Smooth muscle cell (in vitro differentiated cells): Measurements from ENCODE around the gene DNAJC27. TPM values are rescaled to one million over a fixed set of nuclear protein-coding genes. Genes with fewer than 3 reads are reported as not detected.

ENCODE experiments used
- DNase-seq: peaks from one replicate; lab custom pipeline; 2025; ENCODE audit not compliant: unreplicated experiment; lab: John Stamatoyannopoulos, UW
- H2AFZ ChIP-seq: fragments of 200-600 bp; sonication (generic); 2 replicates; pipeline ENCODE4 v1.6.0; 2016; ENCODE audit warnings: antibody characterized with exemption, low read depth, mild to moderate bottlenecking
- H3F3A ChIP-seq: fragments of 200-600 bp; sonication (generic); 2 replicates; pipeline ENCODE4 v1.6.0; 2017; ENCODE audit warnings: antibody characterized with exemption, low read depth
- H3K27ac ChIP-seq: fragments of 200-600 bp; sonication (generic); 2 replicates; pipeline ENCODE4 v1.5.1; 2016; ENCODE audit warnings: low read depth, mild to moderate bottlenecking
- H3K27me3 ChIP-seq: fragments of 200-600 bp; sonication (generic); 2 replicates; pipeline ENCODE4 v1.6.1; 2016; ENCODE audit warnings: low read depth, mild to moderate bottlenecking
- H3K36me3 ChIP-seq: fragments of 200-600 bp; sonication (generic); 2 replicates; pipeline ENCODE4 v1.5.1; 2016; ENCODE audit warnings: low read depth
- H3K4me1 ChIP-seq: fragments of 200-600 bp; sonication (generic); 2 replicates; pipeline ENCODE4 v1.5.1; 2016; ENCODE audit warnings: low read depth
- H3K4me2 ChIP-seq: fragments of 200-600 bp; sonication (generic); 2 replicates; pipeline ENCODE4 v1.6.0; 2016; ENCODE audit warnings: mild to moderate bottlenecking
- H3K4me3 ChIP-seq: fragments of 200-600 bp; sonication (generic); 2 replicates; pipeline ENCODE4 v1.5.1; 2016; ENCODE audit warnings: mild to moderate bottlenecking
- H3K79me2 ChIP-seq: fragments of 200-600 bp; sonication (generic); 2 replicates; pipeline ENCODE4 v1.6.0; 2016; ENCODE audit warnings: low read depth, mild to moderate bottlenecking
- H3K9ac ChIP-seq: fragments of 200-600 bp; sonication (generic); 2 replicates; pipeline ENCODE4 v1.6.0; 2016; ENCODE audit warnings: low read depth
- H3K9me3 ChIP-seq: fragments of 200-600 bp; sonication (generic); replicated peaks from 2 replicates; pipeline ENCODE4 v1.5.1; 2016; ENCODE audit warnings: low read depth
- H4K20me1 ChIP-seq: fragments of 200-600 bp; sonication (generic); 2 replicates; pipeline ENCODE4 v1.6.0; 2016; ENCODE audit warnings: low read depth
- CTCF ChIP-seq: fragments of 200-600 bp; sonication (generic); IDR thresholded peaks from 2 replicates; pipeline ENCODE4 v1.5.1; 2017; ENCODE audit warnings: borderline replicate concordance, mild to moderate bottlenecking, antibody characterized with exemption; ENCODE audit not compliant: insufficient read depth, poor library complexity, severe bottlenecking
- WGBS: methylation state at CpG from one replicate; pipeline ENCODE4 v1.1.7; 2016; ENCODE audit warnings: low lambda C conversion rate; 5-methylcytosine and 5-hydroxymethylcytosine counted together
- polyA plus RNA-seq: library from polyadenylated mRNA; unstranded; fragments of >200 nt; fragmentation: Nextera tagmentation; extraction: Ambion mirVana; gene quantifications from 2 replicates; pipeline ENCODE4 v1.2.1, GENCODE V29; 2016
- total RNA-seq: library from RNA; depleted of rRNA; stranded (reverse); fragments of >200 nt; gene quantifications from 2 replicates; pipeline ENCODE4 v1.2.3, GENCODE V29; 2014

Gene DNAJC27
- total and polyA plus RNA-seq, 2 experiments from 2014 or later = 1.4 to 4.4 TPM

GRCh38 chr2:24917731-24918325, 53.9 kb downstream of the DNAJC27 start:
- no peak overlapping the region for H3K4me3 ChIP-seq

GRCh38 chr2:24917086-24917485, 54.7 kb downstream of the DNAJC27 start:
- peaks cover 6% of the 10 kb centered on the region for H3K79me2 ChIP-seq
- no peaks in the 10 kb centered on the region for H3F3A ChIP-seq
- peaks cover 16% of the 10 kb centered on the region for H4K20me1 ChIP-seq
- H3K36me3 ChIP-seq = no peaks in the 10 kb centered on the region
- no peak overlapping the region for H3K27ac ChIP-seq
- H3K4me1 ChIP-seq = no peaks in the 10 kb centered on the region
- H3K4me3 ChIP-seq = no peak overlapping the region
- H3K9ac ChIP-seq = no peak overlapping the region
- no peak for TF ChIP-seq CTCF
- H3K9me3 ChIP-seq = no peaks in the 10 kb centered on the region
- no peaks in the 10 kb centered on the region for H3K27me3 ChIP-seq
- no peak for DNase-seq
- peak overlapping the region; percentile 48 for H3K4me2 ChIP-seq
- H2AFZ ChIP-seq = no peak overlapping the region
- 54% methylated on average over 7 of the region's 7 CpGs for WGBS

More at GRCh38 chr2:24917731-24918325, 53.9 kb downstream of the DNAJC27 start:
- peaks cover 16% of the 10 kb centered on the region for H4K20me1 ChIP-seq
- 94% methylated on average over 12 of the region's 12 CpGs for WGBS
- DNase-seq = no peak
- no peaks in the 10 kb centered on the region for H3K9me3 ChIP-seq
- H3F3A ChIP-seq = no peaks in the 10 kb centered on the region
- H3K79me2 ChIP-seq = peaks cover 6% of the 10 kb centered on the region
- no peak overlapping the region for H3K27ac ChIP-seq
- peak overlapping the region; percentile 48 for H3K4me2 ChIP-seq
- no peak for TF ChIP-seq CTCF
- no peaks in the 10 kb centered on the region for H3K36me3 ChIP-seq
- H2AFZ ChIP-seq = no peak overlapping the region
- no peaks in the 10 kb centered on the region for H3K27me3 ChIP-seq
- H3K9ac ChIP-seq = no peak overlapping the region
- no peaks in the 10 kb centered on the region for H3K4me1 ChIP-seq

GRCh38 chr2:24915796-24916195, 56.0 kb downstream of the DNAJC27 start:
- H4K20me1 ChIP-seq = peaks cover 16% of the 10 kb centered on the region
- 72% methylated on average over 4 of the region's 4 CpGs for WGBS
- no peaks in the 10 kb centered on the region for H3K9me3 ChIP-seq
- H2AFZ ChIP-seq = no peak overlapping the region
- H3K79me2 ChIP-seq = peaks cover 7% of the 10 kb centered on the region
- no peak overlapping the region for H3K9ac ChIP-seq
- DNase-seq = no peak
- no peak overlapping the region for H3K4me3 ChIP-seq
- H3F3A ChIP-seq = no peaks in the 10 kb centered on the region
- H3K4me1 ChIP-seq = no peaks in the 10 kb centered on the region
- H3K27me3 ChIP-seq = no peaks in the 10 kb centered on the region
- H3K4me2 ChIP-seq = peak overlapping the region; percentile 17
- no peak overlapping the region for H3K27ac ChIP-seq
- no peaks in the 10 kb centered on the region for H3K36me3 ChIP-seq
- no peak for TF ChIP-seq CTCF

GRCh38 chr2:24915175-24915574, 56.6 kb downstream of the DNAJC27 start:
- Histone ChIP-seq H3K79me2 (peaks cover 10% of the 10 kb centered on the region), H3K36me3 (no peaks in the 10 kb centered on the region), H3K9ac (no peak overlapping the region), H3K27me3 (no peaks in the 10 kb centered on the region), H3K4me3 (no peak overlapping the region), H4K20me1 (peaks cover 16% of the 10 kb centered on the region), H3F3A (no peaks in the 10 kb centered on the region), H3K4me1 (no peaks in the 10 kb centered on the region), H3K4me2 (no peak overlapping the region), H2AFZ (no peak overlapping the region), H3K27ac (no peak overlapping the region), H3K9me3 (no peaks in the 10 kb centered on the region)
- DNase-seq = no peak
- no peak for TF ChIP-seq CTCF
- 92% methylated on average over 8 of the region's 8 CpGs for WGBS
